Keratinocyte (primary cell): ENCODE data around the gene CERS2. TPM values are rescaled to one million over a fixed set of nuclear protein-coding genes. Genes with fewer than 3 reads are reported as not detected.

Experiments used
- DNase-seq: peaks from one replicate; pipeline ENCODE4 v3.0.0-alpha.2; 2011; ENCODE audit warnings: low read depth, missing footprints, low spot score
- FAIRE-seq: peaks from 2 replicates; lab custom pipeline; 2011; peaks lifted over from hg19 to GRCh38; lab: Jason Lieb, UNC
- H2AFZ ChIP-seq: 2 replicates; pipeline ENCODE4 v1.6.0; 2012; ENCODE audit warnings: low read length, control low read depth, inconsistent platforms; ENCODE audit not compliant: control insufficient read depth
- H3K27ac ChIP-seq: 2 replicates; pipeline ENCODE4 v1.5.1; 2011; ENCODE audit warnings: low read length; ENCODE audit not compliant: control insufficient read depth, insufficient read depth
- H3K27me3 ChIP-seq: 3 replicates; pipeline ENCODE4 v1.6.0; 2011; ENCODE audit warnings: low read length; ENCODE audit not compliant: control insufficient read depth, insufficient read depth; ENCODE audit errors: extremely low read depth
- H3K36me3 ChIP-seq, 2 experiments: 2 replicates in 1 of 2; 3 replicates in 1 of 2; pipeline ENCODE4 v1.5.1; 2011; ENCODE audit warnings: low read length in 2 of 2, mild to moderate bottlenecking in 1 of 2; ENCODE audit not compliant: control insufficient read depth in 2 of 2, insufficient read depth in 2 of 2; ENCODE audit errors: extremely low read depth in 1 of 2
- H3K4me1 ChIP-seq: 3 replicates; pipeline ENCODE4 v1.5.1; 2011; ENCODE audit warnings: low read length; ENCODE audit not compliant: control insufficient read depth, insufficient read depth; ENCODE audit errors: extremely low read depth
- H3K4me2 ChIP-seq: 3 replicates; pipeline ENCODE4 v1.6.0; 2011; ENCODE audit warnings: low read depth, low read length; ENCODE audit not compliant: control insufficient read depth, insufficient read depth; ENCODE audit errors: extremely low read depth
- H3K4me3 ChIP-seq, 3 experiments: fragments of 200-600 bp in 1 of 3; sonication (generic) in 1 of 3; 2 replicates in 2 of 3; 3 replicates in 1 of 3; pipeline ENCODE4 v1.5.1; 2011 to 2016; ENCODE audit warnings: low read length in 3 of 3, mild to moderate bottlenecking in 3 of 3, control low read depth in 2 of 3, inconsistent platforms in 1 of 3, low read depth in 1 of 3, mixed read lengths in 1 of 3, mixed run types in 1 of 3, moderate library complexity in 1 of 3; ENCODE audit not compliant: control insufficient read depth in 2 of 3, insufficient read depth in 2 of 3; ENCODE audit errors: extremely low read depth in 1 of 3
- H3K79me2 ChIP-seq: 2 replicates; pipeline ENCODE4 v1.6.0; 2012; ENCODE audit warnings: low read length; ENCODE audit not compliant: control insufficient read depth, insufficient read depth
- H3K9ac ChIP-seq: 3 replicates; pipeline ENCODE4 v1.6.0; 2011; ENCODE audit warnings: low read length; ENCODE audit not compliant: control insufficient read depth, insufficient read depth; ENCODE audit errors: extremely low read depth
- H3K9me1 ChIP-seq: 3 replicates; pipeline ENCODE4 v1.6.0; 2011; ENCODE audit warnings: low read length; ENCODE audit not compliant: control insufficient read depth, insufficient read depth; ENCODE audit errors: extremely low read depth
- H3K9me3 ChIP-seq: 2 replicates; pipeline ENCODE4 v1.5.1; 2012; ENCODE audit warnings: low read depth, low read length; ENCODE audit not compliant: control insufficient read depth
- H4K20me1 ChIP-seq: 3 replicates; pipeline ENCODE4 v1.6.0; 2011; ENCODE audit warnings: low read length; ENCODE audit not compliant: control insufficient read depth, insufficient read depth; ENCODE audit errors: extremely low read depth
- EZH2 ChIP-seq: IDR thresholded peaks from one replicate; pipeline ENCODE4 v1.6.1; 2012; ENCODE audit warnings: inconsistent platforms, mild to moderate bottlenecking, low read length, moderate library complexity
- dilution Hi-C: fragments of 300-500 bp; cut with MboI; formaldehyde crosslinking; loops from one replicate; pipeline ENCODE4 v1.7.0; 2020; ENCODE audit warnings: low sequenced_read_pairs; ENCODE audit not compliant: extremely low pct_ligation_motif_present
- polyA plus RNA-seq, 5 experiments: library from polyadenylated mRNA; depleted of rRNA in 3 of 5; stranded (reverse) in 3 of 5; stranded (forward) in 1 of 5; unstranded in 1 of 5; fragments of >200 nt; gene quantifications; 1 replicate in 1 of 5; 2 replicates in 3 of 5; 3 replicates in 1 of 5; pipeline versions ENCODE4 v1.2.1 to v1.2.3, GENCODE V29; 2011 to 2012; ENCODE audit warnings: missing spikeins in 2 of 5, low read depth in 1 of 5, low replicate concordance in 1 of 5
- TF ChIP-seq, protein P1 (sequence below), 3 experiments: IDR thresholded peaks in 1 of 3; conservative IDR thresholded peaks in 1 of 3; optimal IDR thresholded peaks in 1 of 3; 2 replicates in 2 of 3; 3 replicates in 1 of 3; pipeline versions ENCODE3 to v1.5.1; 2011; ENCODE audit warnings: low read length in 3 of 3, mild to moderate bottlenecking in 3 of 3, moderate library complexity in 2 of 3, control low read depth in 1 of 3, inconsistent platforms in 1 of 3; ENCODE audit not compliant: insufficient read depth in 2 of 3; ENCODE audit errors: extremely low read depth in 1 of 3

Gene CERS2
- polyA plus RNA-seq, 1 donor (not counting 4 experiments of a cell fraction or from before 2014, with no cell fraction given): 121 TPM

DNA sequence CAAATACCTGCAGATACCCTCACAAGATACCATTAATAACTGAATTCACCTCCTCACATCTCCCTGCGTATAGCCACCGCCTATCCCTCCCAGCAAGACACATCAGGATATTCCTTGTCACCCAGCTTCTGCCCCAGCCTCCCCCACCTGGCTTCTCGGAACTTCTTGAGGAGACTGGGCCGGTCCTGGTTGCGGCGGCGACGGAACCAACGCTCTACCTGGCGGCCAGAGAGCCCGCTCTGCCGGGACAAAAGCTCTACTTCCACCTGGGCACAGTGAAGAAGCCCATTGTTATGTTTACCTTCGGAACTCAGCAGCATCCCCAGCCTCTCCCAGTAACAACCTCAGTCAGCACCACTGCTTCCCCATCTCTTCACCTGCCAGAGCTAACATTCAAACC lies 6.7 kb downstream of the CERS2 start:
- H3K27me3 ChIP-seq: no peaks in the 10 kb centered on the region
- H3K9me1 ChIP-seq: no peaks in the 10 kb centered on the region
- no peak overlapping the region for H3K9ac ChIP-seq
- H3K9me3 ChIP-seq: no peaks in the 10 kb centered on the region
- dilution Hi-C loops: no loop called here
- no peak for FAIRE-seq
- no peak overlapping the region for H3K27ac ChIP-seq
- no peak for DNase-seq
- no peak for TF ChIP-seq EZH2
- TF ChIP-seq, protein P1, sequence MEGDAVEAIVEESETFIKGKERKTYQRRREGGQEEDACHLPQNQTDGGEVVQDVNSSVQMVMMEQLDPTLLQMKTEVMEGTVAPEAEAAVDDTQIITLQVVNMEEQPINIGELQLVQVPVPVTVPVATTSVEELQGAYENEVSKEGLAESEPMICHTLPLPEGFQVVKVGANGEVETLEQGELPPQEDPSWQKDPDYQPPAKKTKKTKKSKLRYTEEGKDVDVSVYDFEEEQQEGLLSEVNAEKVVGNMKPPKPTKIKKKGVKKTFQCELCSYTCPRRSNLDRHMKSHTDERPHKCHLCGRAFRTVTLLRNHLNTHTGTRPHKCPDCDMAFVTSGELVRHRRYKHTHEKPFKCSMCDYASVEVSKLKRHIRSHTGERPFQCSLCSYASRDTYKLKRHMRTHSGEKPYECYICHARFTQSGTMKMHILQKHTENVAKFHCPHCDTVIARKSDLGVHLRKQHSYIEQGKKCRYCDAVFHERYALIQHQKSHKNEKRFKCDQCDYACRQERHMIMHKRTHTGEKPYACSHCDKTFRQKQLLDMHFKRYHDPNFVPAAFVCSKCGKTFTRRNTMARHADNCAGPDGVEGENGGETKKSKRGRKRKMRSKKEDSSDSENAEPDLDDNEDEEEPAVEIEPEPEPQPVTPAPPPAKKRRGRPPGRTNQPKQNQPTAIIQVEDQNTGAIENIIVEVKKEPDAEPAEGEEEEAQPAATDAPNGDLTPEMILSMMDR (optimal IDR thresholded peaks at IDR 0.05 in 1 of 3, IDR thresholded peaks at IDR 0.05 in 1 of 3, conservative IDR thresholded peaks at IDR 0.05 in 1 of 3; ENCODE audit: extremely low read depth in 1 of 3, insufficient read depth in 2 of 3, low read length in 3 of 3): no peak
- no peak overlapping the region for H3K4me3 ChIP-seq
- H3K79me2 ChIP-seq: peaks cover 45% of the 10 kb centered on the region
- H4K20me1 ChIP-seq: peaks cover 2% of the 10 kb centered on the region
- H2AFZ ChIP-seq: no peak overlapping the region
- H3K4me2 ChIP-seq: no peak overlapping the region
- H3K36me3 ChIP-seq: peaks cover 38 to 53% of the 10 kb centered on the region in 2 experiments
- peaks cover 14% of the 10 kb centered on the region for H3K4me1 ChIP-seq

DNA sequence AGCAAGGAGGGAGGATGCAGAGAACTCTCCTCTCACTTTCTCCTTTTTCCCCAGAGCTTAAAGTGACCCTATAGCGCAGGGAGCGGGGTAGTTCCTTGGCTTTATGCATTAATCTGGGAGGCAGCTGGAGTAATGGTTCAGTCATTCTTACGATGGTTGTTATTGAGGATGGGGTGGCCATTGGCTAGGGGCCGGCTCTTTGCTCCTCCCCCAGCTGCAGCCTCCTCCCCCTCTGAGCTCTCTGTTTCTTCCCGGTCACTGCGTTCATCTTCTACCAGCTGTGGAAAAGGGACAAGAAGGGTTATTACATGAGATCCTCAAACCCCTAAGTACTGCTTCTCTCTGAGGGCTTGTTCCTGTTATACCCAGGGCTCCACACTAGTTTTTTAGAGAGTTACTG lies 8.6 kb downstream of the CERS2 start:
- Histone ChIP-seq H3K79me2 (peaks cover 26% of the 10 kb centered on the region), H3K9ac (no peak overlapping the region), H3K4me2 (no peak overlapping the region), H3K4me1 (no peaks in the 10 kb centered on the region), H3K9me1 (no peaks in the 10 kb centered on the region), H4K20me1 (peaks cover 2% of the 10 kb centered on the region), H3K4me3 (no peak overlapping the region), H2AFZ (no peak overlapping the region), H3K36me3 (peaks cover 43 to 54% of the 10 kb centered on the region in 2 experiments), H3K9me3 (no peaks in the 10 kb centered on the region), H3K27ac (no peak overlapping the region), H3K27me3 (no peaks in the 10 kb centered on the region)
- dilution Hi-C loops: no loop called here
- FAIRE-seq (no peak), DNase-seq (no peak)
- TF ChIP-seq, protein P1 (optimal IDR thresholded peaks at IDR 0.05 in 1 of 3, IDR thresholded peaks at IDR 0.05 in 1 of 3, conservative IDR thresholded peaks at IDR 0.05 in 1 of 3; ENCODE audit: extremely low read depth in 1 of 3, insufficient read depth in 2 of 3, low read length in 3 of 3): no peak
- no peak for TF ChIP-seq EZH2
